ENCODE measurements around the gene ZBTB39. TPM values are rescaled to one million over a fixed set of nuclear protein-coding genes. Genes with fewer than 3 reads are reported as not detected.
A peak's percentile ranks its signal among the peaks of the same experiment; 100 is the strongest.
"Not testable (repeated sequence)": the region's sequence is repeated elsewhere in the genome, so short reads cannot be mapped to it uniquely, and the experiment has no call there.

ZBTB39 gene
- total RNA-seq, 1 donor from 2014 or later = 13.3 TPM

DNA sequence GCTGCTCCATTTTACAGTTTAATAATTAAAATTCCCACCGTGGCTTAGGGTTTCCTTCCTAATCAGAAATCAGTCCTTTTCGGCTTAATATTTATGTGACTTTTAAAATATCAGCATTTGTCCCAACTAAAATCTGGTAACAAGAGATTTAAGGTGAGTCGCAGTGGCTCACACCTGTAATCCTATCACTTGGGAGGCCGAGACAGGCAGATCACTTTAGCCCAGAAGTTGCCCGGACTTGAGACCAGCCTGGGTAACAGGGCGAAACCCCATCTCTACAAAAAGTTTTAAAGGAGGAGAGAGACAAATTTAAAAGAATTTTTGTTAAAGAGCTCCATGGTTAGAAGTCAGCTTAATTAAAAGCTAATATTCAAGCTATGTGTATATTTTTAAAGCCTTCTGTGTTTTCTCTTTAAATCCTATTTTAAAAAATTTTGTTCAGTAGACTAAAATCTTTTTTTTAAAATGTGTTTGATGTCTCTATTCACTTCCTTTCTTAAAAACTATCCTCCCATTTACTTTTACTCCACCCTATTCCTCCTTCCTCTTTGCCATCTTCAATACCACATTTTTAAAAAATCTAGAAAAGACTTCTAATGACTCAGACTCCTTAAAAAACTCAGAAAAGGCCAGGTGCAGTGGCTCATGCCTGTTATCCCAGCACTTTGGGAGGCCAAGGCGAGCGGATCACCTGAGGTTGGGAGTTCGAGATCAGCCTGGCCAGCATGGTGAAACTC lies 13.8 kb upstream of the ZBTB39 start:
- ChIA-PET CTCF (no interaction called here), POLR2A (no interaction called here)
- TF ChIP-seq, protein P1, sequence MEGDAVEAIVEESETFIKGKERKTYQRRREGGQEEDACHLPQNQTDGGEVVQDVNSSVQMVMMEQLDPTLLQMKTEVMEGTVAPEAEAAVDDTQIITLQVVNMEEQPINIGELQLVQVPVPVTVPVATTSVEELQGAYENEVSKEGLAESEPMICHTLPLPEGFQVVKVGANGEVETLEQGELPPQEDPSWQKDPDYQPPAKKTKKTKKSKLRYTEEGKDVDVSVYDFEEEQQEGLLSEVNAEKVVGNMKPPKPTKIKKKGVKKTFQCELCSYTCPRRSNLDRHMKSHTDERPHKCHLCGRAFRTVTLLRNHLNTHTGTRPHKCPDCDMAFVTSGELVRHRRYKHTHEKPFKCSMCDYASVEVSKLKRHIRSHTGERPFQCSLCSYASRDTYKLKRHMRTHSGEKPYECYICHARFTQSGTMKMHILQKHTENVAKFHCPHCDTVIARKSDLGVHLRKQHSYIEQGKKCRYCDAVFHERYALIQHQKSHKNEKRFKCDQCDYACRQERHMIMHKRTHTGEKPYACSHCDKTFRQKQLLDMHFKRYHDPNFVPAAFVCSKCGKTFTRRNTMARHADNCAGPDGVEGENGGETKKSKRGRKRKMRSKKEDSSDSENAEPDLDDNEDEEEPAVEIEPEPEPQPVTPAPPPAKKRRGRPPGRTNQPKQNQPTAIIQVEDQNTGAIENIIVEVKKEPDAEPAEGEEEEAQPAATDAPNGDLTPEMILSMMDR (IDR thresholded peaks at IDR 0.05) = no peak
- Mint-ChIP-seq H3K36me3 (ENCODE audit: low read depth) (no peaks in the 10 kb centered on the region), H3K27ac (no peak overlapping the region), H3K4me1 (peaks cover 8% of the 10 kb centered on the region), H3K27me3 (no peaks in the 10 kb centered on the region), H3K4me3 (no peak overlapping the region), H3K9me3 (no peaks in the 10 kb centered on the region)
- no peak for ATAC-seq (ENCODE audit: low read depth)
- intact Hi-C loops (cut with micrococcal nuclease) = no loop called here
- no peak for DNase-seq

DNA sequence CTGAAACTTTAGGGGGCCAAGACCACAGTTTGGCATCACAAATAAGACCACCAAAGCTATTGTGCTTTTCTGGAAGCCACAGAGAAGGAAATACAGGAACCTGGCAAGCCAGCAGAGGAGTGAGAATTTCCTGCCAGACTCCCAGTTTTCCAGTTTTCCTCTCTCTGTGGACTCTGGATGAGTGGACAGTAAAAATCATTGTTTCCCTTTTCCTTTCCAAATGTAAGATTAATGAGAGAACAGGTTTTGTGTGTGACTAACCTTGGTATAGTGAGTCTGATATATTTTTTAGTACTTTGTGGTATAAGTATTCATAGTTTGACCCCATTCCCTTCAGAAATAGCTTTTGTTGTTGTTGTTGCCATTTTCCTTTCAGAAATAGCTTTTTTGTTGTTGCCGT lies 12.6 kb upstream of the ZBTB39 start:
- H3K4me1 Mint-ChIP-seq = peaks cover 8% of the 10 kb centered on the region
- ATAC-seq (ENCODE audit: low read depth) (no peak), DNase-seq (no peak)
- ChIA-PET CTCF (interaction anchor here (1.1 kb wide), 1 partner anchor 12 kb away, joined by 3 read pairs; no protein-coding TSS in a partner anchor), POLR2A (no interaction called here)
- no peak overlapping the region for H3K27ac Mint-ChIP-seq
- H3K4me3 Mint-ChIP-seq = no peak overlapping the region
- H3K27me3 Mint-ChIP-seq = no peaks in the 10 kb centered on the region
- intact Hi-C loops (cut with micrococcal nuclease) = no loop called here
- no peaks in the 10 kb centered on the region for H3K36me3 Mint-ChIP-seq (ENCODE audit: low read depth)
- H3K9me3 Mint-ChIP-seq = no peaks in the 10 kb centered on the region
- TF ChIP-seq, protein P1 (IDR thresholded peaks at IDR 0.05) = no peak

DNA sequence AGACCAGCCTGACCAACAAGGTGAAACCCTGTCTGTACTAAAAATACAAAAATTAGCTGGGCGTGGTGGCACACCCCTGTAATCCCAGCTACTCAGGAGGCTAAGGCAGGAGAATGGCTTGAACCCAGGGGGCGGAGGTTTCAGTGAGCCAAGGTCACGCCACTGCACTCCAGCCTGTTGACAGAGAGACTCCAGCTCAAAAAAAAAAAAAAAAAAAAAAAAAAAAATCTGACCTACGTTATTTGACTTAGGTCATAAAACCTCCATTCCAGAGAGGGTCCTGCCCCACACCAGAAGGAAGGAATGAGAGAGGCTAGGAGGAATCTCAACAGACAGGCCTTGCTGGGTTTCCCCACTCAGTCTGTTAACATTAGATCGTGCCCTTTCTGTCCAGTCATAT lies 12.0 kb upstream of the ZBTB39 start:
- ChIA-PET POLR2A (interaction anchor here (0.6 to 0.8 kb wide), 4 partner anchors 9 to 51 kb away, joined by 3 to 8 read pairs (median 5); no protein-coding TSS in a partner anchor), CTCF (interaction anchor here (1.1 kb wide), 1 partner anchor 13 kb away, joined by 3 read pairs; no protein-coding TSS in a partner anchor)
- H3K27ac Mint-ChIP-seq; intact Hi-C loops (cut with micrococcal nuclease); DNase-seq; H3K4me1 Mint-ChIP-seq; H3K9me3 Mint-ChIP-seq; H3K4me3 Mint-ChIP-seq; H3K36me3 Mint-ChIP-seq (ENCODE audit: low read depth); H3K27me3 Mint-ChIP-seq; ATAC-seq (ENCODE audit: low read depth): not testable (repeated sequence)

DNA sequence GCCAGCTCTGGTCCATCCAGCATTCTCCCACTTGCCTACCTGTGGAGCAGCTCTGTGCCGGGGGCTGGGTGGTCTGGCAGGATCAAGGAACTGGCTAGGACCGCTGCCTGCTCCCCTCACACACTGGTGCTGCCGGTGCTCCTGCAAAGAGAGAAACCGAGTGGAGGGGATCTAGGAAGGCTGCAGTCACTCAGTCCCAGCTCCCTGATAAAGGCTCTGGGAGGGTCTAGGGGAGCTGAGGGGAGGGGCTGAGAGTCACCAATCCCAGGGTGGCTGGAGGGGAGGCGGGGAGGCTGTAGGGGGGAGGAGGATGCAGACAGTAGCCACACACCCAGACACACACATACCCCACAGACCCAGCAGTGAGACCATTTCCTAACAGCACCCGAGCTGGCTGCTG lies 10.0 kb upstream of the ZBTB39 start, which contains the start of gene TAC3:
Gene TAC3 (minus strand): TSS at position 182 of the 400 bp plus-strand sequence. CDS start 732 bp downstream, outside the sequence.
- TF ChIP-seq, protein P1 (IDR thresholded peaks at IDR 0.05) = no peak
- ATAC-seq (ENCODE audit: low read depth) (no peak), DNase-seq (no peak)
- Mint-ChIP-seq H3K36me3 (ENCODE audit: low read depth) (no peaks in the 10 kb centered on the region), H3K27ac (no peak within 1 kb of the TSS), H3K4me1 (peaks cover 23% of the 10 kb centered on the region), H3K27me3 (no peaks in the 10 kb centered on the region), H3K4me3 (no peak within 1 kb of the TSS), H3K9me3 (no peaks in the 10 kb centered on the region)
- intact Hi-C loops (cut with micrococcal nuclease) = no loop called here
- CTCF ChIA-PET = interaction anchor here (0.8 to 1.8 kb wide), 2 partner anchors 9 to 13 kb away, joined by 3 to 6 read pairs; no protein-coding TSS in a partner anchor
- POLR2A ChIA-PET = interaction anchor here (0.6 to 1.1 kb wide), 3 partner anchors 21 to 158 kb away, joined by 3 to 4 read pairs (median 3); no protein-coding TSS in a partner anchor

DNA sequence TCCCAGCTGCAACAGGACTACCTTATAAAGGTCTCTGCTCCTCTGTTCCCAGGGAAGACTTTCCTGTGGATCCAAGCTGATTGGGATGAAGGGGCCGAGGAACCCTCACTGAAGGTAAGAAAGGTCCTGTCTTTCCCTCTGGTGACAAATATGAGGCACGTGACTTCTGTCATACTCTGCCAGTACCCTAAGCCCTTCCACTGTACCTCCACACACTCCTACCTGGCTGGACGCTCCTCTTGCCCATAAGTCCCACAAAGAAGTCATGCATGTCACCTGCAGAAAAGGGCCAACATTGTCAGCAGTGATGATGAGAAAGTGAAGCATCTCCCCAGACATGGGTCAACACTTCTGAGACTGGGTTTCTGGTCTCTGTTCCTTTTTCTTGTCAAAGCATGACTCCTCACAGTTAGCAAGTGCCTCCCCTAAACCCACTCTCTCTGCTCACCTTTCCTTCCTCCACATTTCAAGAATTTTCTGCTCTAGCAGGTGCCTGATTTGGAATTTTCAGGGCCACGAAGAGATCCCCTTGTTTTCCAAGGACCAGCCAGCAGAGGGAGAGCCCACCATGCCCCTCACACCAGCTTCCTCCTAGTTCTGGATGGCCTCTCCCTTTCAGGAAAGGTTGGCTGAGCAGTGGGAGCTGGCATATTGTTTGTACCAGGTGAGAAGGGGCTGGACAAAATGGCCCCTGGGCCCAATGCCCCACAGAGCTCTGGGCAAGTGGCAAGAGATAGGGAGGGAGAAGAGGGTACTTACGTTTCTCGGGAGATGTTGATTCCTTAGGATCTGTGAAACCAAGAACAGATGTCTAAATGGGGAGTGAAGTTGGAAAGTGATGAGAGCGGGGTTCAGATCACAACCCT lies 6.5 kb upstream of the ZBTB39 start:
- peaks cover 21% of the 10 kb centered on the region for H3K4me1 Mint-ChIP-seq
- TF ChIP-seq, protein P1 (IDR thresholded peaks at IDR 0.05) = no peak
- no peaks in the 10 kb centered on the region for H3K9me3 Mint-ChIP-seq
- no peak overlapping the region for H3K4me3 Mint-ChIP-seq
- H3K36me3 Mint-ChIP-seq (ENCODE audit: low read depth) = no peaks in the 10 kb centered on the region
- peak; percentile 77 for ATAC-seq (ENCODE audit: low read depth)
- H3K27me3 Mint-ChIP-seq = no peaks in the 10 kb centered on the region
- ChIA-PET POLR2A (no interaction called here), CTCF (interaction anchor here (0.9 to 9.6 kb wide), 2 partner anchors 8 to 47 kb away, joined by 4 to 89 read pairs; no protein-coding TSS in a partner anchor)
- no peak for DNase-seq
- intact Hi-C loops (cut with micrococcal nuclease) = no loop called here
- H3K27ac Mint-ChIP-seq = peak overlapping the region; percentile 24

Measured in activated B cell treated with CpG ODN at 0.5 μM for 24 hours (primary cell).